Subcutaneous adipose tissue (tissue), 4 donors: ENCODE data around the gene USP7. TPM values are rescaled to one million over a fixed set of nuclear protein-coding genes. Genes with fewer than 3 reads are reported as not detected.

Experiments
- CTCF ChIP-seq: fragments of 450-650 bp; IDR thresholded peaks from one replicate; pipeline ENCODE4 v1.5.1; 2016; ENCODE audit warnings: low read depth, mild to moderate bottlenecking, control low read depth, antibody characterized with exemption, moderate library complexity
- total RNA-seq, 4 donors: library from RNA; depleted of rRNA; stranded (reverse); fragments of >200 nt; gene quantifications; one replicate each; pipeline ENCODE4 v1.1.0, GENCODE V29; 2016

Gene USP7
- total RNA-seq, 4 donors from 2014 or later: 75.7 to 158 (median 85.1) TPM

- no peak for TF ChIP-seq CTCF
Observed at GRCh38 chr16:8908810-8909468, 54.8 kb downstream of the USP7 start.

GRCh38 chr16:8907096-8907495 is 56.6 kb downstream of the USP7 start:
- no peak for TF ChIP-seq CTCF

GRCh38 chr16:8905795-8906591 is 57.7 kb downstream of the USP7 start:
- TF ChIP-seq CTCF: no peak

- no peak for TF ChIP-seq CTCF
Observed at GRCh38 chr16:8905168-8905762, 58.4 kb downstream of the USP7 start.

GRCh38 chr16:8904018-8904430 is 59.7 kb downstream of the USP7 start:
- TF ChIP-seq CTCF: no peak

GRCh38 chr16:8903004-8903403 is 60.7 kb downstream of the USP7 start:
- TF ChIP-seq CTCF: no peak

- TF ChIP-seq CTCF: no peak
Observed at GRCh38 chr16:8901320-8901861, 62.3 kb downstream of the USP7 start.
